ENCODE data around the gene CDK6. TPM values are rescaled to one million over a fixed set of nuclear protein-coding genes. Genes with fewer than 3 reads are reported as not detected.

CDK6 gene
- total RNA-seq, 2 donors from 2014 or later = 32.6 to 35.0 TPM

GRCh38 chr7:92670204-92670851 lies 166.0 kb downstream of the CDK6 start:
- intact Hi-C loops (cut with DNase I) = no loop called here
- H3K27me3 ChIP-seq = no peaks in the 10 kb centered on the region

GRCh38 chr7:92669616-92670165 lies 166.7 kb downstream of the CDK6 start:
- 59 to 66% methylated on average over 3 of the region's 3 CpGs for WGBS, 2 donors
- no peak overlapping the region for H3K27ac ChIP-seq
- intact Hi-C loops (cut with DNase I) = no loop called here
- TF ChIP-seq POLR2A (IDR thresholded peaks at IDR 0.05) (no peak), CTCF (IDR thresholded peaks at IDR 0.05) (no peak)
- H3K9me3 ChIP-seq = no peaks in the 10 kb centered on the region
- H3K27me3 ChIP-seq = no peaks in the 10 kb centered on the region
- H3K4me1 ChIP-seq = peaks cover 29% of the 10 kb centered on the region
- DNase-seq (peak in 1 of 4 donors; percentile 15), ATAC-seq (no peak)
- H3K36me3 ChIP-seq (replicated peaks in 1 of 2; ENCODE audit: insufficient read depth in 1 of 2, low read depth in 2 of 2) = no peaks in the 10 kb centered on the region
- H3K4me3 ChIP-seq = no peak overlapping the region

More at GRCh38 chr7:92670204-92670851, 166.0 kb downstream of the CDK6 start:
- Histone ChIP-seq H3K27ac (no peak overlapping the region), H3K36me3 (replicated peaks in 1 of 2; ENCODE audit: insufficient read depth in 1 of 2, low read depth in 2 of 2) (no peaks in the 10 kb centered on the region), H3K4me1 (peaks cover 29% of the 10 kb centered on the region), H3K9me3 (no peaks in the 10 kb centered on the region), H3K4me3 (no peak overlapping the region)
- 26 to 47% methylated on average over 2 of the region's 2 CpGs for WGBS, 2 donors
- no peak for DNase-seq
- peak; percentile 58 for ATAC-seq
- TF ChIP-seq POLR2A (IDR thresholded peaks at IDR 0.05) = no peak
- no peak for TF ChIP-seq CTCF (IDR thresholded peaks at IDR 0.05)

GRCh38 chr7:92668564-92668963 lies 167.8 kb downstream of the CDK6 start:
- intact Hi-C loops (cut with DNase I) = no loop called here
- Histone ChIP-seq H3K36me3 (replicated peaks in 1 of 2; ENCODE audit: insufficient read depth in 1 of 2, low read depth in 2 of 2) (no peaks in the 10 kb centered on the region), H3K27ac (no peak overlapping the region), H3K4me1 (peaks cover 19% of the 10 kb centered on the region), H3K4me3 (no peak overlapping the region), H3K9me3 (no peaks in the 10 kb centered on the region), H3K27me3 (no peaks in the 10 kb centered on the region)
- DNase-seq (no peak), ATAC-seq (no peak)
- no peak for TF ChIP-seq CTCF (IDR thresholded peaks at IDR 0.05)
- no peak for TF ChIP-seq POLR2A (IDR thresholded peaks at IDR 0.05)

- no peak for ATAC-seq
- Histone ChIP-seq H3K9me3 (no peaks in the 10 kb centered on the region), H3K4me3 (no peak overlapping the region), H3K36me3 (replicated peaks in 1 of 2; ENCODE audit: insufficient read depth in 1 of 2, low read depth in 2 of 2) (no peaks in the 10 kb centered on the region), H3K4me1 (peaks cover 19% of the 10 kb centered on the region), H3K27ac (no peak overlapping the region), H3K27me3 (no peaks in the 10 kb centered on the region)
- no peak for DNase-seq
- TF ChIP-seq CTCF (IDR thresholded peaks at IDR 0.05) = no peak
- no peak for TF ChIP-seq POLR2A (IDR thresholded peaks at IDR 0.05)
- intact Hi-C loops (cut with DNase I) = no loop called here
- 92 to 95% methylated on average over 6 of the region's 6 CpGs for WGBS, 2 donors
Measured at GRCh38 chr7:92667816-92668535, 168.4 kb downstream of the CDK6 start.
